ENCODE results near the gene KLHL22.
"Not testable (repeated sequence)": the region's sequence is repeated elsewhere in the genome, so short reads cannot be mapped to it uniquely, and the experiment has no call there.

- not testable (repeated sequence) for TF ChIP-seq CTCF, EP300 (IDR thresholded peaks at IDR 0.05)
Measured at GRCh38 chr22:20475569-20475968, 20.0 kb downstream of the KLHL22 start.
